ENCODE measurements around the gene TMEM115.

The TMEM115 gene

GRCh38 chr3:50358911-50359759, at the start of gene TMEM115:
TSS of gene TMEM115 (minus strand) at chr3:50359521. CDS start at chr3:50359063, 458 bp downstream.
- peak within 1 kb of the TSS; percentile 97 for H3K4me3 ChIP-seq (ENCODE audit: low read length)
- no peak for TF ChIP-seq CTCF (conservative IDR thresholded peaks at IDR 0.05; ENCODE audit: low read length)
- DNase-seq (ENCODE audit: low read depth): peak; percentile 99

- TF ChIP-seq CTCF (conservative IDR thresholded peaks at IDR 0.05; ENCODE audit: low read length): no peak
Measured at GRCh38 chr3:50408443-50408944, 49.2 kb upstream of the TMEM115 start.

GRCh38 chr3:50406487-50406886, 47.2 kb upstream of the TMEM115 start:
- no peak for DNase-seq (ENCODE audit: low read depth)
- H3K4me3 ChIP-seq (ENCODE audit: low read length): no peak overlapping the region
- TF ChIP-seq CTCF (conservative IDR thresholded peaks at IDR 0.05; ENCODE audit: low read length): no peak

More at GRCh38 chr3:50408443-50408944, 49.2 kb upstream of the TMEM115 start:
- DNase-seq (ENCODE audit: low read depth): no peak
- no peak overlapping the region for H3K4me3 ChIP-seq (ENCODE audit: low read length)

- H3K4me3 ChIP-seq (ENCODE audit: low read length): no peak overlapping the region
- no peak for DNase-seq (ENCODE audit: low read depth)
- TF ChIP-seq CTCF (conservative IDR thresholded peaks at IDR 0.05; ENCODE audit: low read length): no peak
Measured at GRCh38 chr3:50405249-50405648, 45.9 kb upstream of the TMEM115 start.

GRCh38 chr3:50401978-50402595, 42.8 kb upstream of the TMEM115 start:
- no peak for DNase-seq (ENCODE audit: low read depth)
- no peak for TF ChIP-seq CTCF (conservative IDR thresholded peaks at IDR 0.05; ENCODE audit: low read length)
- no peak overlapping the region for H3K4me3 ChIP-seq (ENCODE audit: low read length)

- no peak overlapping the region for H3K4me3 ChIP-seq (ENCODE audit: low read length)
- no peak for DNase-seq (ENCODE audit: low read depth)
- TF ChIP-seq CTCF (conservative IDR thresholded peaks at IDR 0.05; ENCODE audit: low read length): no peak
Measured at GRCh38 chr3:50396502-50396901, 37.2 kb upstream of the TMEM115 start.
